ENCODE results near the gene ZNF641. TPM values are rescaled to one million over a fixed set of nuclear protein-coding genes. Genes with fewer than 3 reads are reported as not detected.

The ZNF641 gene
- total RNA-seq, 4 donors from 2014 or later, result 27.1 to 33.0 (median 30.7) TPM

- Histone ChIP-seq H3K9me3 (no peaks in the 10 kb centered on the region), H3K27ac (no peak overlapping the region), H3K27me3 (no peaks in the 10 kb centered on the region), H3K4me3 (no peak overlapping the region), H3K4me1 (no peaks in the 10 kb centered on the region), H3K36me3 (no peaks in the 10 kb centered on the region)
- 75 to 100% methylated on average over 1 of the region's 1 CpG for WGBS, 2 donors (ENCODE audit: low coverage in 1 of 2)
- no peak for ATAC-seq
- TF ChIP-seq POLR2AphosphoS5 (IDR thresholded peaks at IDR 0.05), result no peak
- TF ChIP-seq, protein P1, sequence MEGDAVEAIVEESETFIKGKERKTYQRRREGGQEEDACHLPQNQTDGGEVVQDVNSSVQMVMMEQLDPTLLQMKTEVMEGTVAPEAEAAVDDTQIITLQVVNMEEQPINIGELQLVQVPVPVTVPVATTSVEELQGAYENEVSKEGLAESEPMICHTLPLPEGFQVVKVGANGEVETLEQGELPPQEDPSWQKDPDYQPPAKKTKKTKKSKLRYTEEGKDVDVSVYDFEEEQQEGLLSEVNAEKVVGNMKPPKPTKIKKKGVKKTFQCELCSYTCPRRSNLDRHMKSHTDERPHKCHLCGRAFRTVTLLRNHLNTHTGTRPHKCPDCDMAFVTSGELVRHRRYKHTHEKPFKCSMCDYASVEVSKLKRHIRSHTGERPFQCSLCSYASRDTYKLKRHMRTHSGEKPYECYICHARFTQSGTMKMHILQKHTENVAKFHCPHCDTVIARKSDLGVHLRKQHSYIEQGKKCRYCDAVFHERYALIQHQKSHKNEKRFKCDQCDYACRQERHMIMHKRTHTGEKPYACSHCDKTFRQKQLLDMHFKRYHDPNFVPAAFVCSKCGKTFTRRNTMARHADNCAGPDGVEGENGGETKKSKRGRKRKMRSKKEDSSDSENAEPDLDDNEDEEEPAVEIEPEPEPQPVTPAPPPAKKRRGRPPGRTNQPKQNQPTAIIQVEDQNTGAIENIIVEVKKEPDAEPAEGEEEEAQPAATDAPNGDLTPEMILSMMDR (IDR thresholded peaks at IDR 0.05), result no peak
- TF ChIP-seq POLR2A (IDR thresholded peaks at IDR 0.05), result no peak
- TF ChIP-seq EP300 (IDR thresholded peaks at IDR 0.05), result no peak
These were observed 29.9 kb upstream of the ZNF641 start for GRCh38 chr12:48380596-48380995.

DNA sequence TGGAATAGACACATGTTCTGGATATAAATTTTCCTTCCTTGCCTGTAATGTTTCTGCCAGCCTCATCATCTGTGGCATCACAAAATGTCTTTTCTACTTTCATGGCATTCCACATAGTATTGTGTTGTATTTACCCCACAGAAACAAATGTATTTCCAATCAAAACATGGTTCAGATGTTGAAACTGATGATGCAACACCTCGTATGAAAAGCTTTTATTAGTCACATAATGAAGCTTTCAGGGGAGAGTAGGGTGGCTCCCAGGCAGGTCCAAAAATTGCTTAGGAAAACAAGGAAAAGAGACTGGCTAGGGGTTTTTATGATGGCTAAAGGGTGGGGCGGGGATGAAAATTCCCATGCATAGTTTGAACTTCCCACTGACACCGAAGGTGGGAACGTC, 29.1 kb upstream of the ZNF641 start:
- ATAC-seq, result no peak
- no peaks in the 10 kb centered on the region for H3K9me3 ChIP-seq
- H3K36me3 ChIP-seq, result no peaks in the 10 kb centered on the region
- no peaks in the 10 kb centered on the region for H3K4me1 ChIP-seq
- no peaks in the 10 kb centered on the region for H3K27me3 ChIP-seq
- TF ChIP-seq POLR2AphosphoS5 (IDR thresholded peaks at IDR 0.05) (no peak), EP300 (IDR thresholded peaks at IDR 0.05) (no peak), POLR2A (IDR thresholded peaks at IDR 0.05) (no peak)
- TF ChIP-seq, protein P1 (IDR thresholded peaks at IDR 0.05), result no peak
- no peak overlapping the region for H3K27ac ChIP-seq
- WGBS, 2 donors (ENCODE audit: low coverage in 1 of 2), result 51 to 66% methylated on average over 3 to 4 of the region's 4 CpGs
- H3K4me3 ChIP-seq, result no peak overlapping the region

- Histone ChIP-seq H3K4me1 (no peaks in the 10 kb centered on the region), H3K9me3 (no peaks in the 10 kb centered on the region), H3K27me3 (no peaks in the 10 kb centered on the region), H3K27ac (no peak overlapping the region), H3K36me3 (no peaks in the 10 kb centered on the region), H3K4me3 (no peak overlapping the region)
- TF ChIP-seq POLR2AphosphoS5 (IDR thresholded peaks at IDR 0.05) (no peak), POLR2A (IDR thresholded peaks at IDR 0.05) (no peak), EP300 (IDR thresholded peaks at IDR 0.05) (no peak)
- TF ChIP-seq, protein P1 (IDR thresholded peaks at IDR 0.05), result no peak
- WGBS, 2 donors (ENCODE audit: low coverage in 1 of 2), result 8 to 35% methylated on average over 1 to 2 of the region's 2 CpGs
- ATAC-seq, result no peak
These were observed 26.9 kb upstream of the ZNF641 start for GRCh38 chr12:48377646-48378045.

GRCh38 chr12:48374164-48374563, 23.4 kb upstream of the ZNF641 start:
- no peaks in the 10 kb centered on the region for H3K36me3 ChIP-seq
- no peak for ATAC-seq
- no peaks in the 10 kb centered on the region for H3K4me1 ChIP-seq
- H3K9me3 ChIP-seq, result no peaks in the 10 kb centered on the region
- no peak overlapping the region for H3K27ac ChIP-seq
- no peak for TF ChIP-seq POLR2A (IDR thresholded peaks at IDR 0.05)
- TF ChIP-seq POLR2AphosphoS5 (IDR thresholded peaks at IDR 0.05), result no peak
- TF ChIP-seq, protein P1 (IDR thresholded peaks at IDR 0.05), result no peak
- TF ChIP-seq EP300 (IDR thresholded peaks at IDR 0.05), result no peak
- H3K27me3 ChIP-seq, result no peaks in the 10 kb centered on the region
- no peak overlapping the region for H3K4me3 ChIP-seq

DNA sequence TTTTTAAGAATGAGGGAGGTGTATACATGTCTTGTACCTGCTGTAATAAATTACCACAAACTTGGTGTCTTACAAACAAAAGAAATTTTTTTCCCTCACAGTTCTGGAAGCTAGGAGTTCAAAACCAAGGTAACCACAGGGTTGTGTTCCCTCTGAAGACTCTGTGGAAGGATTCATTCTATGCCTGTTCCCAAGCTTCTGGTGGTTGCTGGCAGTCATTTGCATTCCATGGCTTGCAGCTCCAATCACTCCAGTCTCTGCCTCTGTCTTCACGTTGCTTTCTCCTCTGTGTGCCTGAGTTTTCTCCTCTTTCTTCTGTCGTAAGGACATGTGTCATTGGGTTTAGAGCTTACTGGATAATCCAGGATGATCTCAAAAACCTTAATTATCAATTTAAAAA, 15.4 kb upstream of the ZNF641 start:
- no peaks in the 10 kb centered on the region for H3K4me1 ChIP-seq
- no peaks in the 10 kb centered on the region for H3K27me3 ChIP-seq
- WGBS, 2 donors (ENCODE audit: low coverage in 1 of 2), result 46 to 49% methylated on average over 2 of the region's 2 CpGs
- H3K27ac ChIP-seq, result no peak overlapping the region
- TF ChIP-seq POLR2A (IDR thresholded peaks at IDR 0.05), result no peak
- TF ChIP-seq POLR2AphosphoS5 (IDR thresholded peaks at IDR 0.05), result no peak
- no peak for TF ChIP-seq EP300 (IDR thresholded peaks at IDR 0.05)
- TF ChIP-seq, protein P1 (IDR thresholded peaks at IDR 0.05), result no peak
- no peak overlapping the region for H3K4me3 ChIP-seq
- no peaks in the 10 kb centered on the region for H3K9me3 ChIP-seq
- H3K36me3 ChIP-seq, result peaks cover 0 to 4% of the 10 kb centered on the region in 2 donors
- no peak for ATAC-seq
